Hematopoietic multipotent progenitor cell (in vitro differentiated cells): Measurements from ENCODE around the gene FUT1. TPM values are rescaled to one million over a fixed set of nuclear protein-coding genes. Genes with fewer than 3 reads are reported as not detected.
"Not testable (repeated sequence)": the region's sequence is repeated elsewhere in the genome, so short reads cannot be mapped to it uniquely, and the experiment has no call there.

ENCODE experiments used
- DNase-seq, 3 donors: peaks; one replicate each; pipeline ENCODE4 v3.0.0-alpha.2; 2011 to 2015; ENCODE audit warnings: low read depth in 2 of 3, low spot score in 2 of 3
- small RNA-seq: library from RNA; depleted of rRNA; stranded (forward); fragments of <200 nt; gene quantifications from one replicate; pipeline ENCODE3, GENCODE V24; 2012
- total RNA-seq: library from RNA; depleted of rRNA; stranded (reverse); fragments of >200 nt; gene quantifications from one replicate; pipeline ENCODE4 v1.2.3, GENCODE V29; 2012

FUT1 gene
- total RNA-seq, 1 donor, result 1.6 TPM

- DNase-seq, result no peak
Observed at GRCh38 chr19:48718711-48719231, 33.7 kb downstream of the FUT1 start.

GRCh38 chr19:48718106-48718505 is 34.3 kb downstream of the FUT1 start:
- not testable (repeated sequence) for DNase-seq

- no peak for DNase-seq
Observed at GRCh38 chr19:48716562-48717291, 35.7 kb downstream of the FUT1 start.

GRCh38 chr19:48715681-48716171 is 36.7 kb downstream of the FUT1 start:
- DNase-seq, result no peak

DNA sequence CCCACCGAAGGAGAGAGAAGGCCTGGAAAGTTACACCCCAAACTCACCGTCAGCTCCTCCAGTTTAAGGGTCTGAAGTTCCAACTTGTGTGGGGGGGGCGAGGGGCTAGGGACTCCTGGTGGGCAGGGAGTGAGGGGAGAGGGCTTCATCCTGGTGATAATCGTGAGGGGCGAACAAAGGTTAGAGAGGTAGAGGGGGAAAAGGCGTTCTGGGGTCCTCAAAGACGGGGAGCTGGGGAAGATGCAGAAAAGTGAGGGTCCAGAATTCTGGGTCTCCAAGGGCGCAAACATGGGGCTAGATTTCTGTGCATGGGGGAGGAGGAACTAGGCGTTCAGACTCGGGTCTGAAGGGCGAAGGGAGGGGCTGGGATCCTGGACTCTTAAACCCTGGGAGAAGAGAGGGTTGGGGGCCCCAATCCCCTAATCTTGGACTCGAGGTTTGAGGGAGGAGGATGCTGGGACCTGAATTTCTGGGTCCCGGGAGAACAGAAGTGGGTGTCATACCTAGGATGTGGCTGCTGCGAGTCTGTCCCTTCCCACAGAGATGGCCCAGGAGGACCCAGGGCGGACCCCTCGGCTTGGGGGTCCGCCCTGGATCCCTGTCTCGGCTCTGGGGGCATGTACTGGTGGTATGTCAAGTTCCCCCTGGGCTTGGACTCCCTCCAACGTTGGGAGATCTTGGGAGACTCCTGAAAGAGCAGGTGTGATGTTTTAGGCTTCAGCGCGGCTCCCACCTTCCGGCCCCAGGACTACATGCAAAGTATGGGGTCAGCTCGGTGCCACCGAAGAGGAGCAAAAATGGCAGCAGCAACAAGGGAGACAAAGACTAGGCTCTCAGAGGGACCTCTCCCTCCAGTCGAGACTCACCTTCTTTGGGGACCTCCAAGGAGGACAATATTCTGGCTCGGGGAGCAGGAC is 37.4 kb downstream of the FUT1 start:
- DNase-seq, result no peak

DNA sequence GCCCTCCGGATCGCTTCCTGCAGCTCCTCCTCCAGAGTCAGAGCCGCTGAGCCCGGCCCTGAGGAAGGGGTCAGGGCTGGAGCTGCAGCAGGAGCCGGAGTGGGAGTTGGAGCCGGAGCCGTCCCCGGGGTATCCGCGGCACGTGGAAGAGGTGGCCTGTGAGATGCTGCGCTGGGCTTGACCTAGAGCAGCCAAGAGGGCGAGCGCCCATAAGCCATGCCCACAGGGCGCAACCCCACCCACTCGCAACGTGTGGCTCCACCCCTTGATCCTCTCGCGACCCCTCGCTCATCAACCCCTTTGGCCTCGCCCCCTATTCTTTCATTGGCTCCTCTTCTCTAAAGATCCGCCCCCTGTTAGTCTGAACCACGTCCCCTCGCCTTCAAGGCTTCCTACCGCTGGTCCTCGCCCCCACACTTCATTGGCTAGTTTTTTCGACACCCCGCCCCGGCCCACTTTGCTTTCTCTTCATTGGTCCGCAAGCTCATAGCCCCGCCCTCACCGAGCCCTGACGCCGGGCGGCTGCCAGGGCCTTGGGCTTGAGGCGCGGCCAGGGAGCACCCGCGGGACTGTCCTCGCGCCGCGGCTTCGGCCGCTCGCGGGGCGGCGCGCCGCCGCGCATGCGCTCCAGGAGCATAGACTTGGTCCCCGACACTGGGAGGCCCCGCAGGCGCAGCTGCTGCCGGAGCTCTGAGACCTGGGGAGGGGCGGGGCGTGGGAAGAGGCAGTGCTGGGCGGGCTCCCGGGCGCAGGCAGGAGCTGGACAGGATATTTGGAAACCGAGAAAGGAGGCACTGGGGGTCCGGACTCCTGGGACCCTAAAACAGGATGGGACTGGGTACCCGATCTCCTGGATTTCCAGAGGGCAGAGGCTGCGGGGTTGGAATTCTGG is 38.3 kb downstream of the FUT1 start:
- peak; percentile 87 to 100 (median 99) for DNase-seq

DNA sequence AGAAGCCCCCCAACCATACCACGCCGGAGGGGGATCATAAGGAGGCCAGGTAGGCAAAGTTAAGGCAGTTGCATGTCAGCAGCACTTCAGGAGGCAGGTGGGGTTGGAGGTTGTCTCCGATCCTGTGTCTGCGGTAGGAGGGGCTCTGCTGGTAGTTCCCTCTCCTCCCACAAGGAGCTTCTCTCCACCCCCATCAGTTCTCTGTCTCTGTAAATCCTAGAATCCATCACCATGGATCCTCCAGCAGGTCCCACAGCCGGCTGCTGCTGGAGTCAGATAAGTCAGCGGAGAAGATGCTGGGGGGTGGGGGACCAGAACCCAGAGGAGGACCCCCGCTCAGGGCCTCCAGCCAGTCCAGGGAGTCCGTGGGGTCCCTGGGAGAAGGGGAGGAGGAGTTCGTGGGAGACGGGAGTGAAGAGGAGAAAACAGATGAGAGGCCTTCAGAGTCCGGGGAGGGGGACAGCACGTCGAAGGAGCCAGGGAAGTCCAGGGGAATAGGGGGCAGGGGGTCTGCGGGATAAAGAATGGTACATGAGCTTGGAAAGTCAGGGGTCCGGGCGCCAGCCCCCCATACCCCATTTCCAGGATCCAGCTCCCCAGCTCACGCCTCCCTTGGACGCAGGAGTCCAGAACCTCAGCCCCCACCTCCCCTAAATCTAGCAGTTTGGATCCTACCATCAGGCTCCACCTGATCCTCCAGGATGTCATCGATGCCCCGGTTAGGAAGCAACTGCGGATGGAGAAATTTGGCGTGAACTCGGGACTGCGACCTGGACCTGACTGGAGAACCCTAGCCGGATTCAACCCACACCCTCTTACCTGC is 39.2 kb downstream of the FUT1 start:
- DNase-seq, result peak in 1 of 3 donors; percentile 47

DNA sequence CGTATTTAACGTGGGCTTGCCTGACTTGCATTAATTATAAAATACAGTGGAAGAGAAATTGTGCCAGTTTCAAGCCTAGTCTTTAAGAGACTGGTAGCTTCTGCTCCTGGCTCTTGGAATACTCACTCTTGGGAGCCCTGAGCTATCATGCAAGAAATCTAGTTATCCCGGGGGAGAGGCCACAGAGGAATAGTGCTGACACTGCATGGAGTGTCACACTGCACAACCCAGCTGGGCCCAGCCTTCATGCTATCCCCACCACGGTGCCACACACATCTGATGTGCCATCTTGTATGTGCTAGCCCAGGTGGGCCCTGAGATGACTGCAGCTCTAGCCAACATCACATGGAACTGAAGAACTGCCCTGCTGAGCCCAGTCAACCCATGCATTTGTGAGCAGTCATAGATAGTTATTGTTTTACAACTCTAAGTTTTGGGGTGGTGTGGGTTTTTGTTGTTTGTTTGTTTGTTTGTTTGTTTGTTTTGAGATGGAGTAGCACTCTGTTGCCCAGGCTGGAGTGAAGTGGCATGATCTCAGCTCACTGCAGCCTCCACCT is 41.3 kb downstream of the FUT1 start:
- DNase-seq, result no peak

DNA sequence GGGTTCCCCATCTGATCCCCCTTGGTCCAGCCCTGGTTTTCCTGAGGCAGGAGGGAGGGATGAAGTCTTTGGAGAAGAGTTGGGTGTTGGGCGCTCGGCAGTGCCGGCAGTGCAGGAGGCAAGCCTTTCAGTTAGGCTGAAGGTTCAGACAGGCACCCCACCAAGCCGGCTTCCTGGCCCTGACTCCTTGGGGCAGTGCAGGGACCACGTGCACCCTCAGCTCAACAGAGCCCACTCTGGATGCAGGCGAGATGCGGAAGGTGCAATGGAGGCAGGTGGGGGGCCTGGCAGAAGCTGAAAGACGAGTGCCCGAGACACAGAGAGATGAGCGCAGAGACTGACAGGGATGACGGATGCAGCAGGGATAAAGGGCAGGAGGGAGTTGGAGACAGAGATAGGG is 44.0 kb downstream of the FUT1 start:
- DNase-seq, result no peak

GRCh38 chr19:48705431-48705830 is 47.0 kb downstream of the FUT1 start:
- DNase-seq, result no peak

- DNase-seq, result no peak
Observed at GRCh38 chr19:48703316-48703715, 49.1 kb downstream of the FUT1 start.

GRCh38 chr19:48702701-48703100 is 49.7 kb downstream of the FUT1 start:
- no peak for DNase-seq

GRCh38 chr19:48698046-48698445 is 54.4 kb downstream of the FUT1 start:
- peak in 2 of 3 donors; percentile 53 to 77 for DNase-seq

Small RNAs within 50 kb of the gene (small RNA-seq; reads per million reads assigned to genes)
- not detected for gene RNU6-317P

Other genes starting within 250 kb of the FUT1 start
- gene LMTK3, start 240.8 kb downstream of the FUT1 start, total RNA-seq, result 0.54 TPM
- gene SULT2B1, start 200.5 kb downstream of the FUT1 start, total RNA-seq, result not detected
- gene SPACA4, start 145.9 kb downstream of the FUT1 start, total RNA-seq, result not detected
- gene FAM83E, start 137.6 kb downstream of the FUT1 start, total RNA-seq, result 3.2 TPM
- 4,879 TPM for gene RPL18, start 133.5 kb downstream of the FUT1 start, total RNA-seq
- gene SPHK2, start 133.1 kb downstream of the FUT1 start, total RNA-seq, result 10.0 TPM
- 9.4 TPM for gene DBP, start 115.3 kb downstream of the FUT1 start, total RNA-seq
- gene CA11, start 106.5 kb downstream of the FUT1 start, total RNA-seq, result 2.4 TPM
- gene NTN5, start 79.6 kb downstream of the FUT1 start, total RNA-seq, result 1.6 TPM
- under 0.01 TPM for gene FUT2, start 56.7 kb downstream of the FUT1 start, total RNA-seq
- 1.1 TPM for gene MAMSTR, start 32.9 kb downstream of the FUT1 start, total RNA-seq
- 0.54 TPM for gene RASIP1, start 12.0 kb downstream of the FUT1 start, total RNA-seq
- gene IZUMO1, start 5.7 kb downstream of the FUT1 start, total RNA-seq, result under 0.01 TPM
- not detected for gene FGF21, start 2.9 kb upstream of the FUT1 start, total RNA-seq
- 41.7 TPM for gene BCAT2, start 58.4 kb upstream of the FUT1 start, total RNA-seq
- gene HSD17B14, start 83.8 kb upstream of the FUT1 start, total RNA-seq, result 2.4 TPM
- 10.8 TPM for gene PLEKHA4, start 116.0 kb upstream of the FUT1 start, total RNA-seq
- gene PPP1R15A, start 119.8 kb upstream of the FUT1 start, total RNA-seq, result 156 TPM
- gene TULP2, start 146.1 kb upstream of the FUT1 start, total RNA-seq, result under 0.01 TPM
- 235 TPM for gene NUCB1, start 147.7 kb upstream of the FUT1 start, total RNA-seq
- gene DHDH, start 181.1 kb upstream of the FUT1 start, total RNA-seq, result under 0.01 TPM
- gene BAX, start 202.2 kb upstream of the FUT1 start, total RNA-seq, result 38.0 TPM
- gene FTL, start 212.7 kb upstream of the FUT1 start, total RNA-seq, result 1,014 TPM
- gene GYS1, start 240.7 kb upstream of the FUT1 start, total RNA-seq, result 42.8 TPM
- 318 TPM for gene RUVBL2, start 241.2 kb upstream of the FUT1 start, total RNA-seq